Measurements from ENCODE around the gene ST3GAL3. TPM values are rescaled to one million over a fixed set of nuclear protein-coding genes. Genes with fewer than 3 reads are reported as not detected.

Gene ST3GAL3
- total RNA-seq, 1 experiment from 2014 or later: 26.8 TPM

DNA sequence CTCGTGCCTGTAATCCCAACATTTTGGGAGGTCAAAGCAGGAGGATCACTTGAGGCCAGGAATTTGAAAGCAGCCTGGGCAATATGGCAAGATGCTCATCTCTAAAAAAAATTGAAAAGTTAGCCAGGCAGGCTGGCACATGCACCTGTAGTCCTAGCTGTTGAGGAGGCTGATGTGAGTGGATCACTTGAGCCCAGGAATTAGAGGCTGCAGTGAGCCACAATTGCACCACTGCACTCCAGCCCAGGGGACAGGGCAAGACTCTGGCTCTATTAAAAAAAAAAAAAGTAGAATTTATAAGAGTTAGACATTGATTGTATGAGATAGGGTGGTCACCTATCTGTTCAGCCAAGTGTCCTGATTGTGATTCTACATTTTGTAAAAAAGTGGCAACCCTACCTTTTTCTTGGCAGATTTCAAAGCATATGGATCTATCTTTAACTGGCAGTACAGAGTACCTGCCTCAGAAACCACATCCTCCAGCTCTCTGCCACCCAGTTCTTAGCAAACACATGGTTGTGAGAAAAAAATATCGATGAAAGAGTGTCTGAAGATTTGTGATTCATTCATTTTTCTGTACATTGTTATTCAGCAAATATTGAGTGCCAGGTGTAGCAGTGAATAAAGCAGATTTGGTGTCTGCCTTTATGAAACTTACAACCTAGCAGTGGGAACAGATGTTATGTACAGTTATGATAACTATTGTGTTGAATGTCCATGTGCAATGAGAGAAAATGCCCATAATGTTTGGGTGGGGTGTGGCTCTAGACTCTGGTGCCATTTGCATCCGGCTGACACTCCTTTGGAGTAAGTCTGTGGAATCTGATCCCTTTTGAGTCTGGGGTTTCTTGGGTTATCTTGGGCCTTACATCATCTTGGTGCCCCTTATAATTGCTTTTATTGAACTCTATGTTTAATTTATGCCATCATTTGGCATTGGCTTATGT is 82.5 kb downstream of the ST3GAL3 start:
- H3K4me3 ChIP-seq (ENCODE audit: low read depth, low read length, poor library complexity, severe bottlenecking): no peak overlapping the region
- no peaks in the 10 kb centered on the region for H3K36me3 ChIP-seq (ENCODE audit: insufficient read depth, low read length, poor library complexity, severe bottlenecking)
- ChIA-PET CTCF (no interaction called here), POLR2A (ENCODE audit: low non-redundant PET) (no interaction called here)
- no TSS peak for BruUV-seq (replicated peaks)
- H3K9me3 ChIP-seq (ENCODE audit: low read depth, low read length, poor library complexity, severe bottlenecking): no peaks in the 10 kb centered on the region
- peaks cover 6% of the 10 kb centered on the region for H3K4me1 ChIP-seq (ENCODE audit: insufficient read depth, low read length, poor library complexity, severe bottlenecking)
- no peak for DNase-seq (ENCODE audit: low spot score)
- no peak overlapping the region for H3K27ac ChIP-seq (ENCODE audit: low read depth, low read length, poor library complexity, severe bottlenecking)
- no peaks in the 10 kb centered on the region for H3K27me3 ChIP-seq (replicated peaks; ENCODE audit: insufficient read depth, low read depth, low read length, poor library complexity)
- no peak for TF ChIP-seq EZH2 (IDR thresholded peaks at IDR 0.05; ENCODE audit: borderline replicate concordance, low read depth, low read length, poor library complexity, severe bottlenecking)
- TF ChIP-seq, protein P1, sequence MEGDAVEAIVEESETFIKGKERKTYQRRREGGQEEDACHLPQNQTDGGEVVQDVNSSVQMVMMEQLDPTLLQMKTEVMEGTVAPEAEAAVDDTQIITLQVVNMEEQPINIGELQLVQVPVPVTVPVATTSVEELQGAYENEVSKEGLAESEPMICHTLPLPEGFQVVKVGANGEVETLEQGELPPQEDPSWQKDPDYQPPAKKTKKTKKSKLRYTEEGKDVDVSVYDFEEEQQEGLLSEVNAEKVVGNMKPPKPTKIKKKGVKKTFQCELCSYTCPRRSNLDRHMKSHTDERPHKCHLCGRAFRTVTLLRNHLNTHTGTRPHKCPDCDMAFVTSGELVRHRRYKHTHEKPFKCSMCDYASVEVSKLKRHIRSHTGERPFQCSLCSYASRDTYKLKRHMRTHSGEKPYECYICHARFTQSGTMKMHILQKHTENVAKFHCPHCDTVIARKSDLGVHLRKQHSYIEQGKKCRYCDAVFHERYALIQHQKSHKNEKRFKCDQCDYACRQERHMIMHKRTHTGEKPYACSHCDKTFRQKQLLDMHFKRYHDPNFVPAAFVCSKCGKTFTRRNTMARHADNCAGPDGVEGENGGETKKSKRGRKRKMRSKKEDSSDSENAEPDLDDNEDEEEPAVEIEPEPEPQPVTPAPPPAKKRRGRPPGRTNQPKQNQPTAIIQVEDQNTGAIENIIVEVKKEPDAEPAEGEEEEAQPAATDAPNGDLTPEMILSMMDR (conservative IDR thresholded peaks at IDR 0.05; ENCODE audit: low read depth, low read length): no peak
- intact Hi-C loops (cut with micrococcal nuclease; ENCODE audit: unreplicated experiment): no loop called here

GRCh38 chr1:43791243-43791642 is 83.9 kb downstream of the ST3GAL3 start:
- no peak overlapping the region for H3K4me3 ChIP-seq (ENCODE audit: low read depth, low read length, poor library complexity, severe bottlenecking)
- no peaks in the 10 kb centered on the region for H3K9me3 ChIP-seq (ENCODE audit: low read depth, low read length, poor library complexity, severe bottlenecking)
- no peak overlapping the region for H3K27ac ChIP-seq (ENCODE audit: low read depth, low read length, poor library complexity, severe bottlenecking)
- intact Hi-C loops (cut with micrococcal nuclease; ENCODE audit: unreplicated experiment): no loop called here
- BruUV-seq (replicated peaks): no TSS peak
- DNase-seq (ENCODE audit: low spot score): no peak
- TF ChIP-seq EZH2 (IDR thresholded peaks at IDR 0.05; ENCODE audit: borderline replicate concordance, low read depth, low read length, poor library complexity, severe bottlenecking): no peak
- TF ChIP-seq, protein P1 (conservative IDR thresholded peaks at IDR 0.05; ENCODE audit: low read depth, low read length): no peak
- no peaks in the 10 kb centered on the region for H3K27me3 ChIP-seq (replicated peaks; ENCODE audit: insufficient read depth, low read depth, low read length, poor library complexity)
- no peaks in the 10 kb centered on the region for H3K36me3 ChIP-seq (ENCODE audit: insufficient read depth, low read length, poor library complexity, severe bottlenecking)
- POLR2A ChIA-PET (ENCODE audit: low non-redundant PET): no interaction called here
- H3K4me1 ChIP-seq (ENCODE audit: insufficient read depth, low read length, poor library complexity, severe bottlenecking): peaks cover 19% of the 10 kb centered on the region
- CTCF ChIA-PET: no interaction called here

- Histone ChIP-seq H3K4me1 (ENCODE audit: insufficient read depth, low read length, poor library complexity, severe bottlenecking) (peaks cover 31% of the 10 kb centered on the region), H3K27ac (ENCODE audit: low read depth, low read length, poor library complexity, severe bottlenecking) (peak overlapping the region; percentile 80), H3K36me3 (ENCODE audit: insufficient read depth, low read length, poor library complexity, severe bottlenecking) (no peaks in the 10 kb centered on the region), H3K27me3 (replicated peaks; ENCODE audit: insufficient read depth, low read depth, low read length, poor library complexity) (no peaks in the 10 kb centered on the region), H3K4me3 (ENCODE audit: low read depth, low read length, poor library complexity, severe bottlenecking) (no peak overlapping the region), H3K9me3 (ENCODE audit: low read depth, low read length, poor library complexity, severe bottlenecking) (no peaks in the 10 kb centered on the region)
- no peak for TF ChIP-seq EZH2 (IDR thresholded peaks at IDR 0.05; ENCODE audit: borderline replicate concordance, low read depth, low read length, poor library complexity, severe bottlenecking)
- TF ChIP-seq, protein P1 (conservative IDR thresholded peaks at IDR 0.05; ENCODE audit: low read depth, low read length): no peak
- no TSS peak for BruUV-seq (replicated peaks)
- peak; percentile 84 for DNase-seq (ENCODE audit: low spot score)
- intact Hi-C loops (cut with micrococcal nuclease; ENCODE audit: unreplicated experiment): no loop called here
- CTCF ChIA-PET: interaction anchor here (1.5 kb wide), 1 partner anchor 138 kb away, joined by 3 read pairs; no protein-coding TSS in a partner anchor
- POLR2A ChIA-PET (ENCODE audit: low non-redundant PET): interaction anchor here (0.7 kb wide), 1 partner anchor 737 kb away, joined by 3 read pairs; no protein-coding TSS in a partner anchor
These were observed 88.8 kb downstream of the ST3GAL3 start for GRCh38 chr1:43796111-43796581.

Data from A673 (cell line).